ENCODE results near the gene SLC37A1. TPM values are rescaled to one million over a fixed set of nuclear protein-coding genes. Genes with fewer than 3 reads are reported as not detected.

Gene SLC37A1
- total and polyA plus RNA-seq, 12 donors, result 1.8 to 13.2 (median 5.5) TPM

GRCh38 chr21:42532466-42533181 lies 19.0 kb downstream of the SLC37A1 start:
- no peaks in the 10 kb centered on the region for H3K27me3 ChIP-seq
- H3K4me3 ChIP-seq, result peak overlapping the region in 1 of 10 donors; percentile 29
- WGBS, 2 donors, result 58 to 61% methylated on average over 18 of the region's 18 CpGs
- intact Hi-C loops (cut with DNase I), result no loop called here
- peak; percentile 74 to 87 (median 82) for ATAC-seq
- peak overlapping the region in 6 of 10 donors; percentile 6 to 72 (median 30) for H3K27ac ChIP-seq
- H3K4me1 ChIP-seq, result peaks cover 0 to 48% (median 21%) of the 10 kb centered on the region in 9 donors
- H3K36me3 ChIP-seq, result peaks cover 0 to 52% (median 0%) of the 10 kb centered on the region in 9 donors
- TF ChIP-seq CTCF (IDR thresholded peaks at IDR 0.05), result no peak
- peak; percentile 61 to 81 for DNase-seq
- H3K9me3 ChIP-seq, result no peaks in the 10 kb centered on the region

GRCh38 chr21:42533306-42533962 lies 19.8 kb downstream of the SLC37A1 start:
- ATAC-seq (peak in 1 of 8 donors; percentile 2), DNase-seq (no peak)
- H3K27ac ChIP-seq, result peak overlapping the region in 6 of 10 donors; percentile 6 to 72 (median 30)
- H3K4me1 ChIP-seq, result peaks cover 0 to 40% (median 16%) of the 10 kb centered on the region in 9 donors
- no peaks in the 10 kb centered on the region for H3K27me3 ChIP-seq
- intact Hi-C loops (cut with DNase I), result no loop called here
- peak overlapping the region in 2 of 10 donors; percentile 7 to 29 for H3K4me3 ChIP-seq
- no peaks in the 10 kb centered on the region for H3K9me3 ChIP-seq
- TF ChIP-seq CTCF (IDR thresholded peaks at IDR 0.05), result no peak
- WGBS, 2 donors, result 92 to 95% methylated on average over 13 of the region's 13 CpGs
- H3K36me3 ChIP-seq, result peaks cover 0 to 52% (median 0%) of the 10 kb centered on the region in 9 donors

- intact Hi-C loops (cut with DNase I), result no loop called here
- Histone ChIP-seq H3K36me3 (peaks cover 0 to 50% (median 0%) of the 10 kb centered on the region in 9 donors), H3K9me3 (no peaks in the 10 kb centered on the region), H3K27me3 (no peaks in the 10 kb centered on the region), H3K4me3 (peak overlapping the region in 3 of 10 donors; percentile 2 to 29 (median 7)), H3K4me1 (peaks cover 0 to 35% (median 13%) of the 10 kb centered on the region in 9 donors), H3K27ac (peak overlapping the region in 2 of 10 donors; percentile 15 to 72)
- no peak for DNase-seq
- no peak for TF ChIP-seq CTCF (IDR thresholded peaks at IDR 0.05)
- ATAC-seq, result no peak
- 84 to 91% methylated on average over 4 of the region's 4 CpGs for WGBS, 2 donors
These were observed 20.3 kb downstream of the SLC37A1 start for GRCh38 chr21:42533963-42534355.
